ENCODE measurements around the gene ASIC4.

Gene ASIC4

GRCh38 chr2:219548990-219549389 lies 34.7 kb downstream of the ASIC4 start:
- TF ChIP-seq EGR1 (IDR thresholded peaks at IDR 0.05) (no peak), RAD21 (IDR thresholded peaks at IDR 0.05; ENCODE audit: low read depth) (no peak), CEBPB (IDR thresholded peaks at IDR 0.05) (no peak), NFIC (IDR thresholded peaks at IDR 0.05) (no peak), TAF1 (IDR thresholded peaks at IDR 0.05; ENCODE audit: low read depth) (no peak), REST (IDR thresholded peaks at IDR 0.05; ENCODE audit: low read depth) (no peak), TCF12 (IDR thresholded peaks at IDR 0.05; ENCODE audit: low read depth) (no peak), ZBTB7A (IDR thresholded peaks at IDR 0.05; ENCODE audit: low read depth) (no peak), TEAD4 (IDR thresholded peaks at IDR 0.05) (no peak), CREB1 (IDR thresholded peaks at IDR 0.05; ENCODE audit: low read depth) (no peak)

DNA sequence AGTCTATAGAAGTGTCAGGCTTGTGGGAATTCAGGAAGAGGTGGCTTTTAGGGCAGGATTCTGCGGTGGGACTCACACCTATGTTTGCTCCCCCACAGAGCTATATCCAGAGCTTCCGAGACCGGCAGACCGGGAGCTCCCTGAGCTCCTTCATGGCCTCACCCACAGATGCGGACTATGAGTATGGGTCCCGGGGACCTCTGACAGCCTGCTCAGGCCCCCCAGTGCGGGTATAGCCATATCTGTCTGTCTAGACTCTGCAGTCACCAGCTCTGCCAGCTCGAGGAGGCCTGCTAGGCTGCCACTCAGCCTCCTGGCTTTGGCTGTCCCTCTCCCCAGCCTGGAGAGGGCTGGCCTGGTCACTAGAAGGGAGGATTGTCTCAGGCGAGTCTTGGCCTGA lies 35.3 kb downstream of the ASIC4 start:
- no peak for TF ChIP-seq CREB1 (IDR thresholded peaks at IDR 0.05; ENCODE audit: low read depth)
- TF ChIP-seq CEBPB (IDR thresholded peaks at IDR 0.05), result no peak
- TF ChIP-seq TAF1 (IDR thresholded peaks at IDR 0.05; ENCODE audit: low read depth), result no peak
- TF ChIP-seq YY1 (IDR thresholded peaks at IDR 0.05; ENCODE audit: low read depth), result no peak
- TF ChIP-seq, protein P1, sequence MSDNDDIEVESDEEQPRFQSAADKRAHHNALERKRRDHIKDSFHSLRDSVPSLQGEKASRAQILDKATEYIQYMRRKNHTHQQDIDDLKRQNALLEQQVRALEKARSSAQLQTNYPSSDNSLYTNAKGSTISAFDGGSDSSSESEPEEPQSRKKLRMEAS (IDR thresholded peaks at IDR 0.05), result no peak
- TF ChIP-seq REST (IDR thresholded peaks at IDR 0.05; ENCODE audit: low read depth), result no peak
- TF ChIP-seq USF1 (IDR thresholded peaks at IDR 0.05), result no peak
- TF ChIP-seq RAD21 (IDR thresholded peaks at IDR 0.05; ENCODE audit: low read depth), result no peak
- TF ChIP-seq FOXM1 (IDR thresholded peaks at IDR 0.05; ENCODE audit: borderline replicate concordance, low read depth), result no peak

GRCh38 chr2:219551441-219552381 lies 37.4 kb downstream of the ASIC4 start:
- TF ChIP-seq USF1 (IDR thresholded peaks at IDR 0.05), result no peak
- peak; percentile 65 for TF ChIP-seq ZBTB7A (IDR thresholded peaks at IDR 0.05; ENCODE audit: low read depth)

- TF ChIP-seq CREB1 (IDR thresholded peaks at IDR 0.05; ENCODE audit: low read depth) (no peak), ZBTB7A (IDR thresholded peaks at IDR 0.05; ENCODE audit: low read depth) (0 out of 2 replicates have a peak, but pooled peaks have one; percentile 42), USF1 (IDR thresholded peaks at IDR 0.05) (0 out of 2 replicates have a peak, but pooled peaks have one; percentile 1), TCF12 (IDR thresholded peaks at IDR 0.05; ENCODE audit: low read depth) (no peak)
- TF ChIP-seq, protein P1 (IDR thresholded peaks at IDR 0.05), result peak; percentile 83
These were observed 38.3 kb downstream of the ASIC4 start for GRCh38 chr2:219552382-219553167.

DNA sequence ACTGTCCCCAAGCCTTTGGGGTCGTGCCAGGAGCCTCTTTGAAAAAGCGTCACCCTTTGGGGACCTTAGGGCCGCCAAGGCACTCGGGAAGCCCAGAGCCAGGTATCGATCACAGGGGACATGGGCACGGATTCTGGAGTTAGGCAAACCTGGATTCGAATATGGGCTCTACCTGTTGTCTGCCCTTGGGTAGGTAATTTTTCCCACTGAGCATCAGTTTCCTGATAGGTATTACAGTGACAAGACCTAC lies 38.8 kb downstream of the ASIC4 start:
- TF ChIP-seq ZBTB7A (IDR thresholded peaks at IDR 0.05; ENCODE audit: low read depth) (no peak), CREB1 (IDR thresholded peaks at IDR 0.05; ENCODE audit: low read depth) (no peak), REST (IDR thresholded peaks at IDR 0.05; ENCODE audit: low read depth) (no peak), USF1 (IDR thresholded peaks at IDR 0.05) (no peak), EGR1 (IDR thresholded peaks at IDR 0.05) (no peak), NFIC (IDR thresholded peaks at IDR 0.05) (no peak), YY1 (IDR thresholded peaks at IDR 0.05; ENCODE audit: low read depth) (no peak), TCF12 (IDR thresholded peaks at IDR 0.05; ENCODE audit: low read depth) (no peak), TAF1 (IDR thresholded peaks at IDR 0.05; ENCODE audit: low read depth) (no peak), FOXM1 (IDR thresholded peaks at IDR 0.05; ENCODE audit: borderline replicate concordance, low read depth) (no peak), CEBPB (IDR thresholded peaks at IDR 0.05) (no peak), EP300 (IDR thresholded peaks at IDR 0.05; ENCODE audit: borderline replicate concordance) (no peak), TEAD4 (IDR thresholded peaks at IDR 0.05) (no peak)
